Fibroblast of villous mesenchyme (primary cell): ENCODE data around the gene FAM32A. TPM values are rescaled to one million over a fixed set of nuclear protein-coding genes. Genes with fewer than 3 reads are reported as not detected.

Experiments
- DNase-seq: peaks from one replicate; pipeline ENCODE4 v3.0.0-alpha.2; 2010; ENCODE audit warnings: low read depth
- H3K4me3 ChIP-seq: 2 replicates; pipeline ENCODE4 v1.5.1; 2011; ENCODE audit warnings: low read depth, mild to moderate bottlenecking, low read length
- CTCF ChIP-seq: IDR thresholded peaks from 2 replicates; pipeline ENCODE4 v1.5.1; 2012; ENCODE audit warnings: low read depth, mild to moderate bottlenecking, low read length; ENCODE audit not compliant: insufficient read depth
- total RNA-seq: library from RNA; depleted of rRNA; stranded (reverse); fragments of >200 nt; gene quantifications from 2 replicates; pipeline ENCODE4 v1.2.3, GENCODE V29; 2012

The FAM32A gene
- total RNA-seq, 1 donor: 94.1 TPM

GRCh38 chr19:16201011-16201391 is 15.8 kb downstream of the FAM32A start:
- DNase-seq: no peak
- no peak overlapping the region for H3K4me3 ChIP-seq
- TF ChIP-seq CTCF: no peak

GRCh38 chr19:16202320-16203255 is 17.4 kb downstream of the FAM32A start:
- no peak overlapping the region for H3K4me3 ChIP-seq
- DNase-seq: no peak
- TF ChIP-seq CTCF: no peak

- no peak for DNase-seq
- H3K4me3 ChIP-seq: no peak overlapping the region
- TF ChIP-seq CTCF: no peak
Observed at GRCh38 chr19:16203256-16204004, 18.2 kb downstream of the FAM32A start.

- no peak for DNase-seq
- H3K4me3 ChIP-seq: no peak overlapping the region
- TF ChIP-seq CTCF: no peak
Observed at GRCh38 chr19:16204005-16204294, 18.7 kb downstream of the FAM32A start.

- H3K4me3 ChIP-seq: no peak overlapping the region
- TF ChIP-seq CTCF: no peak
- DNase-seq: no peak
Observed at GRCh38 chr19:16205205-16206045, 20.2 kb downstream of the FAM32A start.

GRCh38 chr19:16206046-16206605 is 20.9 kb downstream of the FAM32A start:
- TF ChIP-seq CTCF: no peak
- no peak for DNase-seq
- no peak overlapping the region for H3K4me3 ChIP-seq
